Esophagus squamous epithelium (tissue), 5 donors: ENCODE measurements around the gene CCBE1. TPM values are rescaled to one million over a fixed set of nuclear protein-coding genes. Genes with fewer than 3 reads are reported as not detected.

Source experiments
- DNase-seq: peaks from one replicate; lab custom pipeline; 2025; lab: John Stamatoyannopoulos, UW
- H3K27ac ChIP-seq, 4 donors: fragments of 200-600 bp; sonication (generic); one replicate each; pipeline ENCODE4 v1.5.1; 2016 to 2019; ENCODE audit warnings: mild to moderate bottlenecking in 1 of 4
- H3K27me3 ChIP-seq, 4 donors: fragments of 200-600 bp; sonication (generic); 1 replicate in 3 of 4; 2 replicates in 1 of 4; pipeline versions ENCODE4 v1.5.1 to v1.6.0; 2017 to 2021; ENCODE audit warnings: antibody characterized with exemption in 1 of 4
- H3K36me3 ChIP-seq, 3 donors: fragments of 200-600 bp; sonication (generic); one replicate each; pipeline ENCODE4 v1.5.1; 2016 to 2019
- H3K4me1 ChIP-seq, 3 donors: fragments of 200-600 bp; sonication (generic); one replicate each; pipeline ENCODE4 v1.5.1; 2017 to 2019
- H3K4me3 ChIP-seq, 4 donors: fragments of 200-600 bp; sonication (generic); 1 replicate in 3 of 4; 2 replicates in 1 of 4; pipeline ENCODE4 v1.5.1; 2016 to 2019; ENCODE audit warnings: mild to moderate bottlenecking in 2 of 4, moderate library complexity in 1 of 4
- H3K9me3 ChIP-seq, 3 donors: fragments of 200-600 bp; sonication (generic); one replicate each; pipeline ENCODE4 v1.5.1; 2016 to 2019
- POLR2A ChIP-seq, 4 donors: fragments of 450-650 bp; IDR thresholded peaks; one replicate each; pipeline ENCODE4 v1.6.1; 2017; ENCODE audit warnings: antibody characterized with exemption in 4 of 4, mild to moderate bottlenecking in 4 of 4, moderate library complexity in 3 of 4
- WGBS, 2 donors: methylation state at CpG; one replicate each; pipeline ENCODE4 v1.1.5; 2018; 5-methylcytosine and 5-hydroxymethylcytosine counted together
- intact Hi-C: fragments of 100-400 bp; cut with DNase I; formaldehyde crosslinking; loops from one replicate; pipeline ENCODE4 v1.15.0; 2022
- total RNA-seq, 4 donors: library from RNA; depleted of rRNA; stranded (reverse); fragments of >200 nt; gene quantifications; one replicate each; pipeline ENCODE4 v1.1.0, GENCODE V29; 2016
- TF ChIP-seq, protein P1 (sequence below), 6 experiments: fragments of 450-650 bp in 4 of 6; fragments of 200-600 bp in 2 of 6; sonication (generic) in 2 of 6; IDR thresholded peaks; one replicate each; pipeline ENCODE4 v1.5.1; 2016 to 2019; ENCODE audit warnings: antibody characterized with exemption in 6 of 6, mild to moderate bottlenecking in 4 of 6, moderate library complexity in 4 of 6
- donor health status: DM: yes; HTN: yes; CAD: no.

The CCBE1 gene
- total RNA-seq, 4 donors from 2014 or later: 0.34 to 4.6 (median 1.3) TPM

DNA sequence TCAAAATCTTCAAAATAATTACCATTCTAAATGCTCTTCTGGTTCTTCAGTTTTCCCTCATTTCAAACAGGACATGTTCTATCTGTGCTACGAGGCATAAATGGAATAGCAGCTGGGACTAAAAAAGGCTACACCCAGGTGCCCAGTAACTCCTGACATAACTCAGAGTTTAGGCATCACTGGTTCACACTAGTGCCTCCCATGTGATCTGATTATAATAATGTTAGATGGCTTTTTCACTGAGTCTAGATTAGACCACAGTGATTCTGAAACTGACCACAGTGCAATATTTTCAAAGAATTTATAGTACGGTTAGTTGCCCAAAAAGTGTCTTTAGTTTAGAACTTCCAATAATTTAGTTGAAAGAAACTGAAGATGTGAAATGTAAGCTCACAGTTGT lies 123.3 kb downstream of the CCBE1 start:
- intact Hi-C loops: no loop called here
- DNase-seq: no peak
- TF ChIP-seq, protein P1, sequence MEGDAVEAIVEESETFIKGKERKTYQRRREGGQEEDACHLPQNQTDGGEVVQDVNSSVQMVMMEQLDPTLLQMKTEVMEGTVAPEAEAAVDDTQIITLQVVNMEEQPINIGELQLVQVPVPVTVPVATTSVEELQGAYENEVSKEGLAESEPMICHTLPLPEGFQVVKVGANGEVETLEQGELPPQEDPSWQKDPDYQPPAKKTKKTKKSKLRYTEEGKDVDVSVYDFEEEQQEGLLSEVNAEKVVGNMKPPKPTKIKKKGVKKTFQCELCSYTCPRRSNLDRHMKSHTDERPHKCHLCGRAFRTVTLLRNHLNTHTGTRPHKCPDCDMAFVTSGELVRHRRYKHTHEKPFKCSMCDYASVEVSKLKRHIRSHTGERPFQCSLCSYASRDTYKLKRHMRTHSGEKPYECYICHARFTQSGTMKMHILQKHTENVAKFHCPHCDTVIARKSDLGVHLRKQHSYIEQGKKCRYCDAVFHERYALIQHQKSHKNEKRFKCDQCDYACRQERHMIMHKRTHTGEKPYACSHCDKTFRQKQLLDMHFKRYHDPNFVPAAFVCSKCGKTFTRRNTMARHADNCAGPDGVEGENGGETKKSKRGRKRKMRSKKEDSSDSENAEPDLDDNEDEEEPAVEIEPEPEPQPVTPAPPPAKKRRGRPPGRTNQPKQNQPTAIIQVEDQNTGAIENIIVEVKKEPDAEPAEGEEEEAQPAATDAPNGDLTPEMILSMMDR (IDR thresholded peaks at IDR 0.05): no peak
- no peak for TF ChIP-seq POLR2A (IDR thresholded peaks at IDR 0.05)
- 70 to 83% methylated on average over 2 of the region's 2 CpGs for WGBS, 2 donors
- H3K27me3 ChIP-seq: peaks cover 0 to 7% (median 0%) of the 10 kb centered on the region in 4 donors
- H3K4me3 ChIP-seq: no peak overlapping the region
- no peaks in the 10 kb centered on the region for H3K36me3 ChIP-seq
- no peaks in the 10 kb centered on the region for H3K9me3 ChIP-seq
- H3K4me1 ChIP-seq: peaks cover 0 to 6% (median 0%) of the 10 kb centered on the region in 3 donors
- H3K27ac ChIP-seq: no peak overlapping the region

DNA sequence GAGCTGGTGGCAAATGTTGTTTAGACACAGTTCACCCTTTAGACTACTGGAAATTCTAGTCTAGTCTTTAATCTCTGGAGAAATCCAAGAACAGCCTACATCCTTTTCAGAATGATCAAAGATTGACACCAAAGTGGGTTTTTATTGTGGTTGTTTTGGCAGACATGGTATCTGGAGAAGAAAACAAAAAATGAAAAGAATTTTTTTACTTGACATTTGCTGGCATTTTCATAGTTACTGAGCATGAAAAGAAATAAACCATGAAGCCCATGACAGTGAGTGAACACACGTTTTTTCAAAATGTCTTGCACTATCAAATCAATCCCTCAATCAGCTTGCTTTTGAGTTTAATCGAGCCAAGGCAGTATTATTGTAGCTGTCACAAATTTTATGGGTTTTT lies 125.3 kb downstream of the CCBE1 start:
- Histone ChIP-seq H3K4me1 (peaks cover 0 to 6% (median 0%) of the 10 kb centered on the region in 3 donors), H3K27me3 (peaks cover 0 to 4% (median 0%) of the 10 kb centered on the region in 4 donors), H3K9me3 (no peaks in the 10 kb centered on the region), H3K36me3 (no peaks in the 10 kb centered on the region), H3K4me3 (no peak overlapping the region), H3K27ac (no peak overlapping the region)
- intact Hi-C loops: no loop called here
- TF ChIP-seq, protein P1 (IDR thresholded peaks at IDR 0.05): no peak
- no peak for TF ChIP-seq POLR2A (IDR thresholded peaks at IDR 0.05)
- DNase-seq: no peak
- WGBS, 2 donors: 57 to 58% methylated on average over 2 of the region's 2 CpGs

DNA sequence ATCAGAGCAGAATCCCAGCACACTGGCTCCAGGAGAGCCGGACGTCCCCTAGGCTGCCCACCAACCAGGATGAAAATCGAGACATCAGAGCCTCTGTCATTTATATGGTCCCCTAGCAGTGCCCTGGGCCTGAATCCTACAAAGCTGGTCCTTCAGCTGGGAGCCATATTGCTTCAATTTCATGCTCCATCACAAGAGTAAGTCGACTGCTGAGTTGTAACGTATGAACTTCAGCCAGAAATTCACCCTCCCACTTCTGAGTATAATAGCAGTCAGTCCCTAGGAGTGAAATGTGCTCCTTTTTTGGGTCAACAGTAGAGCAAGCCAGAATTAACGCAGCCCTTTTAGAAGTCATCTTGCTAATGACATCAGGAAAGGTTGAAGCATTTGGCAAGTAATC lies 126.4 kb downstream of the CCBE1 start:
- peaks cover 0 to 6% (median 0%) of the 10 kb centered on the region in 3 donors for H3K4me1 ChIP-seq
- H3K4me3 ChIP-seq: no peak overlapping the region
- WGBS, 2 donors: 85 to 88% methylated on average over 4 to 6 of the region's 6 CpGs
- no peak overlapping the region for H3K27ac ChIP-seq
- H3K27me3 ChIP-seq: no peaks in the 10 kb centered on the region
- no peaks in the 10 kb centered on the region for H3K9me3 ChIP-seq
- intact Hi-C loops: no loop called here
- no peaks in the 10 kb centered on the region for H3K36me3 ChIP-seq
- no peak for DNase-seq
- TF ChIP-seq POLR2A (IDR thresholded peaks at IDR 0.05): no peak
- TF ChIP-seq, protein P1 (IDR thresholded peaks at IDR 0.05): no peak

DNA sequence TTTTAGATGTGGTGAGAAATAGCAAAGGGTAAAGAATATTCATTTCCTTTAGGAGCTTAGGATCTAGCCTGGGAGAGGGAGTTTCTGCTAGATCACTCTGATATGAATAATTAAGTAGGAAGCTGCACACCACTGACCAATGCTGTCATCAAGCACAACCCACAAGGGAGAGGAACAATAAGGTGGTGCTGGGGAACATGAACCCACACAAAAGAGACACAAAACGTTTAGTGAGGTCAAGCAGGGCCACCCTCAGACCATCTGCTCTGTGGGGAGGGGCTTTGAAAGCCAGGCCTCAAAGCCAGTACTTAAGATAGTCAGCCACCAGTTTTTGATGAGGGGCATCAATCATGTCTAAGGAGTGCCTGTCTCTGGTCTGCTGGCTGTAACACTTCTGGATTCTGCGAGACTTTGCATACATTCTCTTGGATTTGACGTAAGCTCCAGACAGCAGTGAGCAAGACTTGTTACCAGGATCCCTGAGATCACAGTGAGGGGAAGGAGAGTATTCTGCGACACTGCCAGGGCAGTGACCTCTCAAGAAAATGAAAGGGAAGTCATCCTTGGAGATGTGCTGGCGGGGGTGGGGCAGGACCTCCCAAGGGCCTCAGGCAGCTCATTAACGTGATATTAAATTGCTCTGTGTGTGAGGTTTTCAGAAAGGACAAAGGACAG lies 127.0 kb downstream of the CCBE1 start:
- intact Hi-C loops: no loop called here
- H3K36me3 ChIP-seq: no peaks in the 10 kb centered on the region
- no peaks in the 10 kb centered on the region for H3K27me3 ChIP-seq
- no peak for TF ChIP-seq POLR2A (IDR thresholded peaks at IDR 0.05)
- TF ChIP-seq, protein P1 (IDR thresholded peaks at IDR 0.05): no peak
- WGBS, 2 donors: 59 to 62% methylated on average over 4 to 6 of the region's 6 CpGs
- H3K9me3 ChIP-seq: no peaks in the 10 kb centered on the region
- no peak overlapping the region for H3K4me3 ChIP-seq
- peaks cover 0 to 12% (median 0%) of the 10 kb centered on the region in 3 donors for H3K4me1 ChIP-seq
- DNase-seq: no peak
- no peak overlapping the region for H3K27ac ChIP-seq

DNA sequence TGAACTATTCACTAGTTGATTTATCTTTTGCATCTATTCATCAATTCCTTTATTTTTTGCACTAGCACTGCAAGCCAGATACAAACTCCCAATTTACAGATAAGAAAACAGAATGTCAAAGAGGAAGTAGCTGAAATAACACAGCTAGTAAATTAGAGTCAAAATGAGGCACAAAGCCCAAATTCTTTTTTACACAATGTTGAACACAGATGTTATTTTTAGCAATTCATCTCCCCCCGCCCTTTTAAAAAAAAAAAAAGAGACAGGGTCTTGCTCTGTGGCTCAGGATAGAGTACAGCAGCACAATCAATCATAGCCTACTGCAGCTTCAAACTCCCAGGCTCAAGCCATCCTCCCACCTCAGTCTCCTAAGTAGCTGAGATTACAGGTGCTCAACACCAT lies 127.8 kb downstream of the CCBE1 start:
- Histone ChIP-seq H3K4me3 (no peak overlapping the region), H3K36me3 (no peaks in the 10 kb centered on the region), H3K27ac (no peak overlapping the region), H3K4me1 (peaks cover 0 to 13% (median 0%) of the 10 kb centered on the region in 3 donors), H3K9me3 (no peaks in the 10 kb centered on the region), H3K27me3 (no peaks in the 10 kb centered on the region)
- intact Hi-C loops: no loop called here
- WGBS, 2 donors: 28 to 55% methylated on average over 1 of the region's 1 CpG
- DNase-seq: no peak
- TF ChIP-seq, protein P1 (IDR thresholded peaks at IDR 0.05): no peak
- TF ChIP-seq POLR2A (IDR thresholded peaks at IDR 0.05): no peak
